Neural progenitor cell (in vitro differentiated cells): Measurements from ENCODE around the gene IFI30.

ENCODE experiments used
- EZH2 ChIP-seq: fragments of 200-600 bp; sonication (generic); IDR thresholded peaks from 2 replicates; pipeline ENCODE4 v1.6.1; 2017; ENCODE audit warnings: antibody characterized with exemption, mild to moderate bottlenecking, moderate library complexity
- TF ChIP-seq, protein P1 (sequence below): fragments of 200-600 bp; sonication (generic); IDR thresholded peaks from 2 replicates; pipeline ENCODE4 v1.5.1; 2017; ENCODE audit warnings: antibody characterized with exemption, mild to moderate bottlenecking

DNA sequence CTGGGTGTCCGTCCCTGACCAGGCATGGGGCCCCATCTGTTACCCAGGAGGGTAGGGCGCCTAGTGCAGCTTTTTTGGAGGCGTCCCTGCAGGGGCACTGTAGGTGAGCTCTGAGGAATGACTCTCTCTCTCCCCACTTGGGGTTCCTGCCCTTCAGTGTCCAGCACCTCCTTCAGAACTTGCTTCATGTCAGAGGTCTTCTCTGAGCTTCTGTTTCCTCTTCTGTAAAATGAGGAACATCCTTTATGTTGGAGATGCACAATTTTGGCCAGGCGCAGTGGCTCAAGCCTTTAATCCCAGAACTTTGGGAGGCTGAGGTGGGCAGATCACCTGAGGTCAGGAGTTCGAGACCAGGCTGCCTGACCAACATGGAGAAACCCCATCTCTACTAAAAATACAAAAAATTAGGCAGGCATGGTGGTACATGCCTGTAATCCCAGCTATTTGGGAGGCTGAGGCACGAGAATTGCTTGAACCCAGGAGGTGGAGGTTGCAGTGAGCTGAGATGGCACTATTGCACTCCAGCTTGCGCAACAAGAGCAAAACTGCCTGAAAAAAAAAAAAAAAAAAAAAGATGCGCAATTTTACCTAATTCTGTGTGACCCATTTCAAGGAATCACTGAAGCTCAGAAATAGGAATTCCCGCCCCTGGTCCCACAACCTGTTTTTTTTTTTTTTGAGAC lies 35.8 kb upstream of the IFI30 start:
- TF ChIP-seq, protein P1, sequence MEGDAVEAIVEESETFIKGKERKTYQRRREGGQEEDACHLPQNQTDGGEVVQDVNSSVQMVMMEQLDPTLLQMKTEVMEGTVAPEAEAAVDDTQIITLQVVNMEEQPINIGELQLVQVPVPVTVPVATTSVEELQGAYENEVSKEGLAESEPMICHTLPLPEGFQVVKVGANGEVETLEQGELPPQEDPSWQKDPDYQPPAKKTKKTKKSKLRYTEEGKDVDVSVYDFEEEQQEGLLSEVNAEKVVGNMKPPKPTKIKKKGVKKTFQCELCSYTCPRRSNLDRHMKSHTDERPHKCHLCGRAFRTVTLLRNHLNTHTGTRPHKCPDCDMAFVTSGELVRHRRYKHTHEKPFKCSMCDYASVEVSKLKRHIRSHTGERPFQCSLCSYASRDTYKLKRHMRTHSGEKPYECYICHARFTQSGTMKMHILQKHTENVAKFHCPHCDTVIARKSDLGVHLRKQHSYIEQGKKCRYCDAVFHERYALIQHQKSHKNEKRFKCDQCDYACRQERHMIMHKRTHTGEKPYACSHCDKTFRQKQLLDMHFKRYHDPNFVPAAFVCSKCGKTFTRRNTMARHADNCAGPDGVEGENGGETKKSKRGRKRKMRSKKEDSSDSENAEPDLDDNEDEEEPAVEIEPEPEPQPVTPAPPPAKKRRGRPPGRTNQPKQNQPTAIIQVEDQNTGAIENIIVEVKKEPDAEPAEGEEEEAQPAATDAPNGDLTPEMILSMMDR, result no peak
- TF ChIP-seq EZH2, result no peak
